OCI-LY1 (cell line): Measurements from ENCODE around the gene COL6A2.

Source experiments
- H2AFZ ChIP-seq: fragments of 200-600 bp; sonication (generic), shearing (Covaris generic); 2 replicates; pipeline ENCODE4 v1.6.0; 2014; ENCODE audit warnings: antibody characterized with exemption, mild to moderate bottlenecking, low read length
- H3F3A ChIP-seq: fragments of 200-600 bp; sonication (generic), shearing (Covaris generic); 2 replicates; pipeline ENCODE4 v1.6.0; 2014; ENCODE audit warnings: mild to moderate bottlenecking, antibody characterized with exemption, low read length, moderate library complexity; ENCODE audit not compliant: insufficient read depth
- H3K27ac ChIP-seq: fragments of 200-600 bp; sonication (generic); 2 replicates; pipeline ENCODE4 v1.5.1; 2014; ENCODE audit warnings: low read length, mixed run types, mild to moderate bottlenecking, low read depth; ENCODE audit not compliant: poor library complexity, severe bottlenecking
- H3K27me3 ChIP-seq: fragments of 200-600 bp; sonication (generic); 2 replicates; pipeline ENCODE4 v1.6.0; 2014; ENCODE audit warnings: antibody characterized with exemption, mild to moderate bottlenecking, low read length, moderate library complexity; ENCODE audit not compliant: insufficient read depth
- H3K36me3 ChIP-seq: fragments of 200-600 bp; sonication (generic); 2 replicates; pipeline ENCODE4 v1.6.1; 2014; ENCODE audit warnings: mild to moderate bottlenecking, antibody characterized with exemption, low read length, moderate library complexity, mixed read lengths; ENCODE audit not compliant: insufficient read depth
- H3K4me1 ChIP-seq: fragments of 200-600 bp; sonication (generic); 2 replicates; pipeline ENCODE4 v1.5.1; 2014; ENCODE audit warnings: mild to moderate bottlenecking, low read length, moderate library complexity; ENCODE audit not compliant: insufficient read depth, severe bottlenecking
- H3K4me2 ChIP-seq: fragments of 200-600 bp; sonication (generic), shearing (Covaris generic); 2 replicates; pipeline ENCODE4 v1.6.1; 2014; ENCODE audit warnings: low read length
- H3K4me3 ChIP-seq: fragments of 200-600 bp; sonication (generic); 2 replicates; pipeline ENCODE4 v1.5.1; 2014; ENCODE audit warnings: low read length, low read depth, mild to moderate bottlenecking, mixed read lengths; ENCODE audit not compliant: poor library complexity, severe bottlenecking
- H3K79me2 ChIP-seq: fragments of 200-600 bp; shearing (Covaris generic); 2 replicates; pipeline ENCODE4 v1.6.1; 2016; ENCODE audit warnings: mixed run types, low read length, mixed read lengths; ENCODE audit not compliant: insufficient read depth
- H3K9ac ChIP-seq: fragments of 200-600 bp; sonication (generic), shearing (Covaris generic); 2 replicates; pipeline ENCODE4 v1.6.1; 2014; ENCODE audit warnings: mild to moderate bottlenecking, low read length, mixed read lengths
- H3K9me2 ChIP-seq: fragments of 200-600 bp; sonication (generic), shearing (Covaris generic); 2 replicates; pipeline ENCODE4 v1.6.1; 2014; ENCODE audit warnings: low read depth, mild to moderate bottlenecking, low read length, mixed read lengths
- H3K9me3 ChIP-seq: fragments of 200-600 bp; shearing (Covaris generic); 2 replicates; pipeline ENCODE4 v1.6.1; 2014; ENCODE audit warnings: low read length, mixed read lengths
- H4K20me1 ChIP-seq: fragments of 200-600 bp; sonication (generic), shearing (Covaris generic); 2 replicates; pipeline ENCODE4 v1.6.0; 2016; ENCODE audit warnings: mild to moderate bottlenecking, low read length; ENCODE audit not compliant: insufficient read depth
- EZH2 ChIP-seq: fragments of 200-600 bp; sonication (generic), shearing (Covaris generic); IDR thresholded peaks from 2 replicates; pipeline ENCODE4 v1.8.0; 2017; ENCODE audit warnings: borderline replicate concordance, mixed run types, mild to moderate bottlenecking, antibody characterized with exemption, low read length, moderate library complexity, mixed read lengths
- TF ChIP-seq, protein P1 (sequence below): fragments of 200-600 bp; sonication (generic), shearing (Covaris generic); IDR thresholded peaks from 2 replicates; pipeline ENCODE4 v1.5.1; 2017; ENCODE audit warnings: mild to moderate bottlenecking, antibody characterized with exemption, low read length, moderate library complexity, mixed read lengths

The COL6A2 gene

DNA sequence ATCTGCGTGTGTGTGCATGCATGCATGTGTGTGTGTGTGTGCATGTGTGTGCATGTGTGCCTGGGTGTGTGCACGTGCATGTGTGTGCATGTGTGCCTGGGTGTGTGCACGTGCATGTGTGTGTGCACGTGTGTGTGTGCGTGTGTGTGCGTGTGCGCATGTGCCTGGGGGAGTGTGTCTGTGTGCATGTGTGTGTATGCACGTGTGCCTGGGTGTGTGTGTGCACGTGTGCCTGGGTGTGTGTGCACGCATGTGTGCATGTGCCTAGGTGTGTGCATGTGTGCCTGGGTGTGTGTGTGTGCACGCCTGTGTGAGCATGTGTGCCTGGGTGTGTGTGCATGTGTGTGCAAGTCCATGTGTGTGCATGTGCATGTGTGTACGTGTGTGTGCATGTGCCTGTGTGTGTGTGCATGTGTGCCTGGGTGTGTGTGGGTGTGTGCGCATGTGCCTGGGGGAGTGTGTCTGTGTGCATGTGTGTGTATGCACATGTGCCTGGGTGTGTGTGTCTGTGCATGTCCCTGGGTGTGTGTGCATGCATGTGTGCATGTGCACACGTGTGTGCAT, 29.3 kb upstream of the COL6A2 start:
- TF ChIP-seq, protein P1, sequence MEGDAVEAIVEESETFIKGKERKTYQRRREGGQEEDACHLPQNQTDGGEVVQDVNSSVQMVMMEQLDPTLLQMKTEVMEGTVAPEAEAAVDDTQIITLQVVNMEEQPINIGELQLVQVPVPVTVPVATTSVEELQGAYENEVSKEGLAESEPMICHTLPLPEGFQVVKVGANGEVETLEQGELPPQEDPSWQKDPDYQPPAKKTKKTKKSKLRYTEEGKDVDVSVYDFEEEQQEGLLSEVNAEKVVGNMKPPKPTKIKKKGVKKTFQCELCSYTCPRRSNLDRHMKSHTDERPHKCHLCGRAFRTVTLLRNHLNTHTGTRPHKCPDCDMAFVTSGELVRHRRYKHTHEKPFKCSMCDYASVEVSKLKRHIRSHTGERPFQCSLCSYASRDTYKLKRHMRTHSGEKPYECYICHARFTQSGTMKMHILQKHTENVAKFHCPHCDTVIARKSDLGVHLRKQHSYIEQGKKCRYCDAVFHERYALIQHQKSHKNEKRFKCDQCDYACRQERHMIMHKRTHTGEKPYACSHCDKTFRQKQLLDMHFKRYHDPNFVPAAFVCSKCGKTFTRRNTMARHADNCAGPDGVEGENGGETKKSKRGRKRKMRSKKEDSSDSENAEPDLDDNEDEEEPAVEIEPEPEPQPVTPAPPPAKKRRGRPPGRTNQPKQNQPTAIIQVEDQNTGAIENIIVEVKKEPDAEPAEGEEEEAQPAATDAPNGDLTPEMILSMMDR: no peak
- no peak overlapping the region for H3K4me3 ChIP-seq
- H3K79me2 ChIP-seq: no peaks in the 10 kb centered on the region
- H3K36me3 ChIP-seq: no peaks in the 10 kb centered on the region
- H3K4me2 ChIP-seq: no peak overlapping the region
- H3K9me3 ChIP-seq: no peaks in the 10 kb centered on the region
- no peaks in the 10 kb centered on the region for H3F3A ChIP-seq
- no peak overlapping the region for H3K9ac ChIP-seq
- no peaks in the 10 kb centered on the region for H4K20me1 ChIP-seq
- no peaks in the 10 kb centered on the region for H3K4me1 ChIP-seq
- H3K27me3 ChIP-seq: no peaks in the 10 kb centered on the region
- H2AFZ ChIP-seq: no peak overlapping the region
- H3K27ac ChIP-seq: no peak overlapping the region
- no peaks in the 10 kb centered on the region for H3K9me2 ChIP-seq

- TF ChIP-seq, protein P1: no peak
- TF ChIP-seq EZH2: no peak
- Histone ChIP-seq H2AFZ (no peak overlapping the region), H3K4me2 (no peak overlapping the region), H3K9me3 (no peaks in the 10 kb centered on the region), H3K4me3 (no peak overlapping the region), H3K4me1 (no peaks in the 10 kb centered on the region), H3K36me3 (no peaks in the 10 kb centered on the region), H3K9me2 (no peaks in the 10 kb centered on the region), H3K27me3 (no peaks in the 10 kb centered on the region), H3K9ac (no peak overlapping the region), H4K20me1 (no peaks in the 10 kb centered on the region), H3K79me2 (no peaks in the 10 kb centered on the region), H3K27ac (no peak overlapping the region), H3F3A (no peaks in the 10 kb centered on the region)
Measured at GRCh38 chr21:46069166-46069565, 28.7 kb upstream of the COL6A2 start.

DNA sequence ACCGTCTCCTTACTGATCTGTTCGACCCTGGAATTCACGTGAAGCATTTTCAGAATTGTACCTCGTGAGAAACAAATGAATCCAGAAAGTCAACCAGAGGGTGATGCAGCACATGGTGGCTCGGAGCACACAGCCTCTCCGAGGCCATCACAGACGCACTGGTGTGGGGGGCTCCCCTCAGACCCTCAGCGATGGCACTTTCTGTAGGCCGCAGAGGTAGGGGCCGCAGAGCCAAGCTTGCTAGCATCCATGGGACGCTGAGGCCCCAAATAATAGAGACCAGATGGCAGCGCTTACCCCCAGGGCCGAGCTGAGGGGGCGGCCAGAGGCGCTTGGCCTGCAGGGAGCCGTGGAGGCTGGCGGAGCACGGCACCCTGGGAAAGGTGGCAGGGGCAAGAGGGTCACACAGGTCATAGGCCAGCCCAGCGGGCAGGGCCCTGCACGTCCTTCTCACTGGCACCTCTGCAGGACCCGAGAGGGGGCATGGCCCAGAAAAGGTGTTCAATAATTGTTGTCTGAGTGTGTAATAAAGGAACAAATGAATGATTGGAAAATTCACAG, 28.1 kb upstream of the COL6A2 start:
- no peak overlapping the region for H3K27ac ChIP-seq
- no peaks in the 10 kb centered on the region for H4K20me1 ChIP-seq
- H3F3A ChIP-seq: no peaks in the 10 kb centered on the region
- H2AFZ ChIP-seq: no peak overlapping the region
- no peaks in the 10 kb centered on the region for H3K79me2 ChIP-seq
- no peaks in the 10 kb centered on the region for H3K4me1 ChIP-seq
- H3K4me3 ChIP-seq: no peak overlapping the region
- H3K27me3 ChIP-seq: no peaks in the 10 kb centered on the region
- no peaks in the 10 kb centered on the region for H3K9me2 ChIP-seq
- H3K4me2 ChIP-seq: no peak overlapping the region
- no peak for TF ChIP-seq EZH2
- TF ChIP-seq, protein P1: no peak
- H3K9ac ChIP-seq: no peak overlapping the region
- no peaks in the 10 kb centered on the region for H3K36me3 ChIP-seq
- no peaks in the 10 kb centered on the region for H3K9me3 ChIP-seq
